Left ventricle myocardium inferior (tissue), 1 donor: ENCODE data around the gene RADIL. TPM values are rescaled to one million over a fixed set of nuclear protein-coding genes. Genes with fewer than 3 reads are reported as not detected.

Experiments used
- DNase-seq: peaks from one replicate; pipeline ENCODE4 v3.0.0-alpha.2; 2020
- H3K27ac ChIP-seq: fragments of 200-600 bp; replicated peaks from 2 replicates; pipeline ENCODE4 v1.8.0; 2021
- H3K27me3 ChIP-seq: fragments of 200-600 bp; 2 replicates; pipeline ENCODE4 v1.8.0; 2021; ENCODE audit warnings: low read depth
- H3K36me3 ChIP-seq: fragments of 200-600 bp; 2 replicates; pipeline ENCODE4 v1.8.0; 2021
- H3K4me1 ChIP-seq: fragments of 200-600 bp; 2 replicates; pipeline ENCODE4 v1.8.0; 2021
- H3K4me3 ChIP-seq: fragments of 200-600 bp; 2 replicates; pipeline ENCODE4 v1.8.0; 2021; ENCODE audit warnings: mild to moderate bottlenecking, moderate library complexity
- H3K9me3 ChIP-seq: fragments of 200-600 bp; replicated peaks from 2 replicates; pipeline ENCODE4 v1.8.0; 2021
- CTCF ChIP-seq: fragments of 200-600 bp; IDR thresholded peaks from 2 replicates; pipeline ENCODE4 v1.8.0; 2021; ENCODE audit warnings: antibody characterized with exemption, mild to moderate bottlenecking, borderline replicate concordance
- intact Hi-C: fragments of 100-400 bp; cut with micrococcal nuclease; formaldehyde crosslinking; loops from one replicate; pipeline ENCODE4 v1.11.0; 2022
- total RNA-seq: library from RNA; stranded (reverse); fragmentation: NEBNext Ultra II Directional; extraction: Animal tissue kit (Norgen Biotek cat#: 25700); gene quantifications from one replicate; pipeline ENCODE4 v1.2.1, GENCODE V29; 2021
- donor health status: DM: no; HTN: yes; CAD: no; lungs with severe emphysema.

Gene RADIL
- total RNA-seq, 1 donor from 2014 or later = 4.5 TPM

GRCh38 chr7:4772306-4772705 is 111.2 kb downstream of the RADIL start:
- H3K9me3 ChIP-seq = no peaks in the 10 kb centered on the region
- no peak overlapping the region for H3K4me3 ChIP-seq
- H3K4me1 ChIP-seq = peaks cover 63% of the 10 kb centered on the region
- H3K27ac ChIP-seq = no peak overlapping the region
- H3K36me3 ChIP-seq = no peaks in the 10 kb centered on the region
- TF ChIP-seq CTCF = no peak
- DNase-seq = no peak
- no peaks in the 10 kb centered on the region for H3K27me3 ChIP-seq
- intact Hi-C loops = no loop called here

- H3K27me3 ChIP-seq = no peaks in the 10 kb centered on the region
- no peak overlapping the region for H3K27ac ChIP-seq
- intact Hi-C loops = no loop called here
- TF ChIP-seq CTCF = no peak
- H3K9me3 ChIP-seq = no peaks in the 10 kb centered on the region
- no peak for DNase-seq
- H3K4me1 ChIP-seq = peaks cover 57% of the 10 kb centered on the region
- H3K36me3 ChIP-seq = no peaks in the 10 kb centered on the region
- no peak overlapping the region for H3K4me3 ChIP-seq
Observed at GRCh38 chr7:4771737-4772136, 111.8 kb downstream of the RADIL start.

GRCh38 chr7:4770886-4771285 is 112.6 kb downstream of the RADIL start:
- intact Hi-C loops = no loop called here
- no peak for DNase-seq
- Histone ChIP-seq H3K4me3 (no peak overlapping the region), H3K4me1 (peaks cover 49% of the 10 kb centered on the region), H3K9me3 (no peaks in the 10 kb centered on the region), H3K36me3 (peaks cover under 1% of the 10 kb centered on the region), H3K27ac (no peak overlapping the region), H3K27me3 (no peaks in the 10 kb centered on the region)
- TF ChIP-seq CTCF = no peak

GRCh38 chr7:4769761-4770160 is 113.8 kb downstream of the RADIL start:
- intact Hi-C loops = no loop called here
- Histone ChIP-seq H3K27ac (no peak overlapping the region), H3K4me1 (peaks cover 37% of the 10 kb centered on the region), H3K9me3 (no peaks in the 10 kb centered on the region), H3K27me3 (no peaks in the 10 kb centered on the region), H3K36me3 (peaks cover 10% of the 10 kb centered on the region), H3K4me3 (no peak overlapping the region)
- DNase-seq = no peak
- TF ChIP-seq CTCF = no peak

GRCh38 chr7:4768597-4769569 is 114.6 kb downstream of the RADIL start:
- no peak overlapping the region for H3K4me3 ChIP-seq
- H3K27me3 ChIP-seq = no peaks in the 10 kb centered on the region
- DNase-seq = no peak
- intact Hi-C loops = no loop called here
- H3K4me1 ChIP-seq = peaks cover 29% of the 10 kb centered on the region
- TF ChIP-seq CTCF = no peak
- no peaks in the 10 kb centered on the region for H3K9me3 ChIP-seq
- peaks cover 19% of the 10 kb centered on the region for H3K36me3 ChIP-seq
- no peak overlapping the region for H3K27ac ChIP-seq
